H1 (cell line): ENCODE measurements around the gene DNAJC10. TPM values are rescaled to one million over a fixed set of nuclear protein-coding genes. Genes with fewer than 3 reads are reported as not detected.

Source experiments
- ASH2L ChIP-seq: fragments of 200-600, 300-600 bp; sonication (generic); IDR thresholded peaks from one replicate; pipeline ENCODE4 v1.7.1; 2017; ENCODE audit warnings: low read length
- CBX8 ChIP-seq: fragments of 300-800, 300-1000 bp; sonication (generic); IDR thresholded peaks from 2 replicates; pipeline ENCODE4 v1.7.1; 2016; ENCODE audit warnings: low read depth, low read length, borderline replicate concordance
- CHD7 ChIP-seq: fragments of 300-600 bp; sonication (generic); IDR thresholded peaks from 2 replicates; pipeline ENCODE4 v1.7.1; 2012; ENCODE audit warnings: low read length, moderate library complexity, mild to moderate bottlenecking, inconsistent platforms; ENCODE audit not compliant: insufficient replicate concordance
- MAFK ChIP-seq: IDR thresholded peaks from 2 replicates; pipeline ENCODE4 v1.6.1; 2012; ENCODE audit warnings: low read depth, mild to moderate bottlenecking, improper control_type of control experiment, low read length
- NANOG ChIP-seq: IDR thresholded peaks from 2 replicates; pipeline ENCODE4 v1.6.1; 2011; ENCODE audit warnings: low read length, low read depth, mild to moderate bottlenecking, inconsistent platforms; ENCODE audit not compliant: insufficient read depth, poor library complexity, severe bottlenecking
- POU5F1 ChIP-seq: IDR thresholded peaks from 2 replicates; pipeline ENCODE4 v1.6.1; 2011; ENCODE audit warnings: low read depth, mild to moderate bottlenecking, low read length, moderate library complexity
- SIX5 ChIP-seq: IDR thresholded peaks from 2 replicates; pipeline ENCODE4 v1.6.1; 2011; ENCODE audit warnings: mild to moderate bottlenecking, low read depth, low read length
- SP2 ChIP-seq: IDR thresholded peaks from 2 replicates; pipeline ENCODE4 v1.6.1; 2012; ENCODE audit warnings: mild to moderate bottlenecking, low read length, inconsistent platforms
- TAF1 ChIP-seq: IDR thresholded peaks from 2 replicates; pipeline ENCODE4 v1.6.1; 2011; ENCODE audit warnings: mild to moderate bottlenecking, low read depth, low read length
- TAF7 ChIP-seq: optimal IDR thresholded peaks from 2 replicates; pipeline ENCODE3; 2011; ENCODE audit warnings: low read depth, mild to moderate bottlenecking, inconsistent platforms, low read length, moderate library complexity, borderline replicate concordance
- TEAD4 ChIP-seq: IDR thresholded peaks from 2 replicates; pipeline ENCODE4 v1.6.1; 2012; ENCODE audit warnings: low read depth, low read length, inconsistent platforms, mixed read lengths
- polyA plus RNA-seq, 7 experiments: library from polyadenylated mRNA; depleted of rRNA in 3 of 7; stranded (reverse) in 5 of 7; unstranded in 2 of 7; fragments of >200 nt in 5 of 7; fragments of 200-250 nt in 2 of 7; gene quantifications; 1 replicate in 5 of 7; 2 replicates in 1 of 7; 4 replicates in 1 of 7; pipeline versions ENCODE4 v1.2.1 to v1.2.3, GENCODE V29; 2011 to 2013; ENCODE audit warnings: missing spikeins in 2 of 7, mixed read lengths in 2 of 7
- total RNA-seq: library from RNA; stranded (reverse); fragmentation: NEBNext Ultra II Directional; extraction: Animal tissue kit (Norgen Biotek cat#: 25700); gene quantifications from 2 replicates; pipeline ENCODE4 v1.2.1, GENCODE V29; 2021

DNAJC10 gene
- total and polyA plus RNA-seq, 2 of the 8 experiments (the other 6 are each of a cell fraction or from before 2014, with no cell fraction given) = 23.2 to 121 TPM

- TF ChIP-seq CHD7 (no peak), MAFK (no peak), CBX8 (no peak), SP2 (no peak), TAF7 (no peak), POU5F1 (no peak), NANOG (no peak), TAF1 (no peak), TEAD4 (no peak), ASH2L (no peak), SIX5 (no peak)
Measured at GRCh38 chr2:182834293-182834692, 118.2 kb downstream of the DNAJC10 start (continued).
